Measurements from ENCODE around the gene LHPP.

GRCh38 chr10:124639646-124640045, 178.0 kb downstream of the LHPP start:
- no peak for TF ChIP-seq TAF1 (IDR thresholded peaks at IDR 0.05; ENCODE audit: borderline replicate concordance, low read depth, low read length)
- TF ChIP-seq TCF7 (IDR thresholded peaks at IDR 0.05; ENCODE audit: borderline replicate concordance): no peak
- TF ChIP-seq FOXM1 (IDR thresholded peaks at IDR 0.05; ENCODE audit: low read depth, low read length): no peak
- TF ChIP-seq RCOR1 (conservative IDR thresholded peaks at IDR 0.05; ENCODE audit: low read depth, low read length): no peak
- TF ChIP-seq, protein P1, sequence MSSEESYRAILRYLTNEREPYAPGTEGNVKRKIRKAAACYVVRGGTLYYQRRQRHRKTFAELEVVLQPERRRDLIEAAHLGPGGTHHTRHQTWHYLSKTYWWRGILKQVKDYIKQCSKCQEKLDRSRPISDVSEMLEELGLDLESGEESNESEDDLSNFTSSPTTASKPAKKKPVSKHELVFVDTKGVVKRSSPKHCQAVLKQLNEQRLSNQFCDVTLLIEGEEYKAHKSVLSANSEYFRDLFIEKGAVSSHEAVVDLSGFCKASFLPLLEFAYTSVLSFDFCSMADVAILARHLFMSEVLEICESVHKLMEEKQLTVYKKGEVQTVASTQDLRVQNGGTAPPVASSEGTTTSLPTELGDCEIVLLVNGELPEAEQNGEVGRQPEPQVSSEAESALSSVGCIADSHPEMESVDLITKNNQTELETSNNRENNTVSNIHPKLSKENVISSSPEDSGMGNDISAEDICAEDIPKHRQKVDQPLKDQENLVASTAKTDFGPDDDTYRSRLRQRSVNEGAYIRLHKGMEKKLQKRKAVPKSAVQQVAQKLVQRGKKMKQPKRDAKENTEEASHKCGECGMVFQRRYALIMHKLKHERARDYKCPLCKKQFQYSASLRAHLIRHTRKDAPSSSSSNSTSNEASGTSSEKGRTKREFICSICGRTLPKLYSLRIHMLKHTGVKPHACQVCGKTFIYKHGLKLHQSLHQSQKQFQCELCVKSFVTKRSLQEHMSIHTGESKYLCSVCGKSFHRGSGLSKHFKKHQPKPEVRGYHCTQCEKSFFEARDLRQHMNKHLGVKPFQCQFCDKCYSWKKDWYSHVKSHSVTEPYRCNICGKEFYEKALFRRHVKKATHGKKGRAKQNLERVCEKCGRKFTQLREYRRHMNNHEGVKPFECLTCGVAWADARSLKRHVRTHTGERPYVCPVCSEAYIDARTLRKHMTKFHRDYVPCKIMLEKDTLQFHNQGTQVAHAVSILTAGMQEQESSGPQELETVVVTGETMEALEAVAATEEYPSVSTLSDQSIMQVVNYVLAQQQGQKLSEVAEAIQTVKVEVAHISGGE (CRISPR knock-in tag; IDR thresholded peaks at IDR 0.05): no peak
- no peak for TF ChIP-seq EZH2 (IDR thresholded peaks at IDR 0.05; ENCODE audit: borderline replicate concordance, control insufficient read depth, low read depth, low read length)
